Activated T-cell treated with anti-CD3 and anti-CD28 coated beads for 1 hour (primary cell): Measurements from ENCODE around the gene DRC1.

Source experiments
- DNase-seq: peaks from one replicate; pipeline ENCODE4 v3.0.0-alpha.2; 2020; ENCODE audit warnings: low read depth

Gene DRC1

DNA sequence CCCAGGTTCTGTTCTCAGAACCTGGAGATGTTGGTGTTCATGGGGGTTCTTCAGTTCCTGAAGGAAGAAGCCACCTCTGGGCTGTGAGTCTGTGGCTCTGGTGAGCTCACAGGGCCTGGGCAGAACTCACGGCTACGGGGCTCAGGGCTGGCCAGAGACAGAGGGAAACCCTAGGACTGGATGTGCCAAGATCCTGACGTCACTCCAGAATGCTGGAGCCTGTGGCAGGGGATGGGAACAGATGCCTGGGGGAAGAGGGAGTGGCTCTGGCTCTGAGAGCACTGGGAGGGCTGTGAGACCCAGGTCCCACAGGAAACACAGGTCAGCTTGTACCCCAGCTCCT, 76.2 kb downstream of the DRC1 start, which contains the start of gene OTOF:
Gene OTOF (minus strand): TSS at position 214 of the 343 bp plus-strand sequence.
- no peak for DNase-seq

DNA sequence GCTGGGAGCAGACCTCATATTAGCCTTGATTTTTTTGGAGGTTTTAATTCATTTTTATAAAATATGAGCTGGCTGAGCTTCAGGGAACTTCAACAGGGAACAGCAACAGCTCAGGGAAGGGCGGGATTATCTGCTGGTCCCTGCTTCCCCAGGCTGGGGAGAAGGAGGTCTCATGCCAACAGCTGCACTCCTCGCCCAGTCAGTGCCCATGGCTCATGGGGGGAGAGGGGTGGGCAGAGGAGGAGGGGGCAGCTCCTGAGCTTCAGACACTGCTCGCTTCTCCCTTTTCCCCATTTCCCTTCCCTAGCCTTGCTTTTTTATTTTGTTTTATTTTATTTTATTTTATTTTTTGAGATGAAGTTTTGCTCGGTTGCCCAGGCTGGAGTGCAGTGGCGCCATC, 76.6 kb downstream of the DRC1 start:
- DNase-seq: no peak

GRCh38 chr2:26479131-26479788, 77.5 kb downstream of the DRC1 start:
- DNase-seq: no peak

DNA sequence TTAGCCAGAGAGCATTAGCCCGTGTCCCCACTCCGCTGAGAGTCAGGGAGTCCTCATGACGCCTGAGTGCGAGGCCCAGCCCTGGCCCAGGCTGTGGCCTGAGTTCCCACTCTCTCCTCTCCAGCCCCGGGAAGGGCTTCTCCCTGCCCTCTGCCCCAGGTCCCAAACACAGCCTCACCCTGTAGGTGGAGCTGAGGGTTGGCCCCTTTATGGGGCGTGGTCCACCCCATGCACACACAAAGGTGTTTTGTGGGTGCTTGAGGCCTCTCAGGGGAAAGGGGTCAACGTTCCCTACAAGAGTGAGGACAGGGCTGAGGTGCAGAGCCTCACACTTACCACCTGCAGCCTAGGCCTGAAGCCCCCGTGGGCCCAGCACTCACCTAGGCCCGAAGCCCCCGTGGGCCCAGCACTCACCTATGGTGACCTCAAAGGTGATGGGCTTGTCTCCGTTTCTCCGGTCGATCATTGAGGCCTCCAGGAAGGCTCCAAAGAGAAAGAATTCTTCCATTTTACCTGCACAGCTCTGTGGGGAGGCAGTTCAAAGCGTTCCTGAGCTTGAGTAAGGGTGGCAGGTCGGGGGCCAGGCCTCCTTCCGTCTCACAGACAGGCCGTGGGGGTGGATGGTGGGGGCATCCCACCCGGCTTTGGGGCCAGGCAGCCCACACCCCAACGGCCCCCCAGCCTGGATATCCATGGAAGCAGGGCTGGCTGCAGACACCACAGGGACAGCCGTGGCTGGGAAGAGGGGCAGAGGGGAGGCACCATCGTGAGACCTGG, 78.3 kb downstream of the DRC1 start:
- DNase-seq: no peak

- DNase-seq: no peak
These were observed 79.1 kb downstream of the DRC1 start for GRCh38 chr2:26480566-26481423.

GRCh38 chr2:26481706-26482105, 80.0 kb downstream of the DRC1 start:
- DNase-seq: no peak

GRCh38 chr2:26482211-26483026, 80.7 kb downstream of the DRC1 start:
- DNase-seq: no peak

DNA sequence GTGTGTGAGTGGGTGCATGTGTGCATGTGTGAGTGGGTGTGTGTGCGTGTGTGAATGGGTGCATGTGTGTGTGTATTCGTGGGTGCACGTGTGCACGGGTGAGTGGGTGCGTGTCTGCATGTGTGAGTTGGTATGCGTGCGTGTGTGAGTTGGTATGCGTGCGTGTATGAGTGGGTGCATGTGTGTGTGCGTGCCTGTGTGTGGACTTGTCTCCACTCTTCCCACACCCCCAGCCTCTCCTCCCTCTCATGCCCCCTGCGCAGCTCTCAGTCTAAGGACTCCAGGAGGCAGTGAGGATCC, 81.3 kb downstream of the DRC1 start:
- DNase-seq: no peak

DNA sequence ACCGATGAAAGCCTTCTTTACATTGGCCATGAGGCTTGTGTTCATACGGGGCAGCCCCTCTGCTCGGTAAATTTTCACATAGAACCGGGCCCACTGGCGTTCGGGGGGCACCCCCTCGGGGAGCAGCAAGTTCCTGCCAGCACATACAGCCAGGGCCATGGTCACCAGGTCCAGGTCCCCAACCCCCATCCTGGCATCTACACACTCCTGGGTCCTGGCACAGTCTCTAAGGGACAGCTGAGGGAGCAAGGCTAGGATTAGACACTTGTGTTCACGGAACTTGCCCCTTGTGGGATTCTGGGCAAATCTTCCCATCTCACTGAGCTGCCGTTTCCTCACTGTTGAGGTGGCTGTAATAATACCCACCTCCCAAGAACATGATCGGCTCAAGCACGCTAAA, 81.8 kb downstream of the DRC1 start:
- DNase-seq: no peak

- DNase-seq: no peak
These were observed 82.3 kb downstream of the DRC1 start for GRCh38 chr2:26483957-26484565.

DNA sequence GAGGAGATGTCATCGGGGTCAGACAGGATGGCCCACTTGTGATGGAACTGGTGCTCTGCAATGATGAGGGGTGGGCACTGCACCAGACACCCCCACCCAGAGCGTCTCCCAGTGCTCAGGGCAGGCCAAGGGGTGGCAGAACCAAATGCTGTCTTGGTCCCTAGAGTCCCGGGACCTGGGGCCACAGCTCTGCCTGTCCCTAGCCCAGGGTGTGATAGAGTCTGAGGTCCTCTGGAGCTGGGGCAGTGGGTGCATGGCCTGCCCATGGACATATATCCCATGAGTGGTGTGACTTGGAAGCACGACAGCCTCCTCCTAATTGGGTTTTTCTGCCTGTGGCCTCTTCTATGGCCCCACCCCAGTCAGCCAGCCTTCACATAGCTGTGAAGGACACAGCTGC, 82.9 kb downstream of the DRC1 start:
- no peak for DNase-seq

DNA sequence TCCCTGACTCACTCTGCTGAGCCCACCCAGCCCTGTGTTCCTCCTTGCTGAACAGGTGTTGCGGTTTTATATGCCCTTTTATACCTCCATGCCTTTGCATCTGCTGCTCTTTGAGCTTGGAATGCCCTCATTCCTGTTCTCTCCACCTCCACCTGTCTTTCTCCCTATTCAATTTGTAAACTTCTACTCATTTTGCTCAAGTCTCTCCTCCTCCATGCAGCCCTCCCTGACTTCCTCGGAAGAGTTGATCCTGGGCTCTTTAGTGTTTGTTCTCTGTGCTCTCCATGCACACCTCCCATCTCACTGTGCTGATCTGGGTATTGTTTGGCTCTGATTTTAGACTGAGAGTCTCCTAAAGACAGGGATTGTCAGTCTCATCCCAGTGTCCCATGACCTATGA, 83.4 kb downstream of the DRC1 start:
- DNase-seq: no peak

- DNase-seq: no peak
These were observed 84.2 kb downstream of the DRC1 start for GRCh38 chr2:26485725-26486418.

DNA sequence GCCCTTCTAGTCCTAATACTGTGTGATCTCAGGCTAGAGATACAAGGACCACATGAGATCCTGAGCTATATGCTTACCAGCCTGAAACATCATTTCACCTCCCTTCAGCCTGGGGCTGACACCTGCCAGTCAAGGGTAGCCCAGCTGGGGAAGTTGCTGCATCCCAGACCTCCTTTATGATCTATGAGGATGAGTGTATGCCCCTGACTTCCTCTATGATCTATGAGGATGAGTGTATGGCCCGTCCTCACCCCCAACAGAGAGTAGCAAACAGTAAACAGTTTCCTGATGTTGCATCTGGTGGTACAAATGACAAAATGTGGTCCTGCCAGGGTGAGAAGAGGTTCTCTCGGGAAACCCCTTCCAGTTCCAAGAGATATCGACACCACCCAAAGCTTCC, 85.1 kb downstream of the DRC1 start:
- no peak for DNase-seq

- DNase-seq: no peak
These were observed 85.5 kb downstream of the DRC1 start for GRCh38 chr2:26487192-26487591.

GRCh38 chr2:26488463-26489212, 86.9 kb downstream of the DRC1 start:
- no peak for DNase-seq

DNA sequence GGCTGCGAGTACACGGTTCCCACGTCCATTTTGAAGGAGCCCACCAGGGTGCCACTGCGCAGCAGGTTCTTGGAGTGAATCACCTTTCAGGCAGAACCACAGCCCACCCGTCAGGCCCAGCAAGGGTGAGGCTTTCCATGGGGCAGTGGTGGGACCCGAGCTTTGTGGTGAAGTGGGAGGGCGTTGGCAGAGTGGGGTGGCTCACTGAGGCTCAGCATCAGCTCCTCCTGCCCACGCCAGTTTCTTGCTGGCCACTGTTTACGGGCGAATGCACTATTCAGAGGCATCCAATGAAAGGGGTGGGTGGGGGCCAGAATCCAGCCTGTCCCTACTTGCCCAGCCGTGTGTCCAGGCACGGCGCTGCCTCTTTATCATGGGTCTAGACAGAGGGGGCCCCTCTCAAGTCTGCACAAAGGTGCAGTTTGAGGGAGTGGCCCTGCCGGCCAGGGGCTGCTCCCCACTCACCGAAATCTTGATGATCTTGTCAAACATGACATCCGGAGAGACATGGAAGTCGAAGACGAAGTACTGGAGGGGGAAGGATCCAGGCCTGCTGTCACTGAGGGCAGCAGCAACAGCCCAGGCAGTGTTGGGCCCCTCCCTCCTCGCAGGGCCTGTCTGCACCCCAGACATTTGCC, 87.6 kb downstream of the DRC1 start:
- DNase-seq: no peak

DNA sequence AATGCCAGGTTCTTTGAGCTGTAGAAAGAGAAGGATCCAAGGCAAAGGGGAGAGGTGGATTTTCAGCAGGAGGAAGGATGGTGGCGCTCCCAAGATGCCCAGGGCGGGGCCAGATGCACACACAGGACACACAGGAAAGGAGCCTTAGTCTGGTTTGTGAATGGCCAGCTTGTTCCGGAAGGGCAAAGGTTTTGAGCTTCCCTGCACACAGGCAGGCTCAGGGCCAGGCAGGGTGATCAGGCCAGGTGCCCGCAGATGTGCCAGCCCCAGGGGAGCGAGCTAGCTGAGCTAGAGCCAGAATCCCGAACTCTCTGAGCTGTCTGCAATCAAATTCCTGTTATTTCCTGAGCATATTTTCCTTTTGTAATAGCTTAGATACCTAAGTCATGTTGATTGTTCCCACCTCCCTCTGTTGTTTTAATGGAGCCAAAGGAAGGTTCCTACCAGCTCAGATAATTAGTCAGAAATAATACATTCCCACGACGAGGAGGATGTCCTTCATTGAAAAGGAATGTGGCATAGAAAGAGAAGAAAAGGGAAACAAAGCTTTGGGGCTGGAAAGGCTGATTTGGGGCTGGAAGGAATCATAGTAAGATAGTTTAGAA, 89.9 kb downstream of the DRC1 start:
- no peak for DNase-seq

GRCh38 chr2:26492749-26493515, 91.2 kb downstream of the DRC1 start:
- DNase-seq: no peak
